Epidermal melanocyte (primary cell): ENCODE data around the gene TMEM120B.

Source experiments
- DNase-seq: peaks from one replicate; pipeline ENCODE4 v3.0.0; 2011; ENCODE audit warnings: low spot score; ENCODE audit not compliant: insufficient read length

The TMEM120B gene

GRCh38 chr12:121815263-121815662 is 102.7 kb downstream of the TMEM120B start:
- DNase-seq = no peak

GRCh38 chr12:121816925-121817647 is 104.5 kb downstream of the TMEM120B start:
- no peak for DNase-seq

- DNase-seq = no peak
Measured at GRCh38 chr12:121817648-121818043, 105.1 kb downstream of the TMEM120B start.

GRCh38 chr12:121819212-121819949 is 106.8 kb downstream of the TMEM120B start:
- no peak for DNase-seq

GRCh38 chr12:121820056-121820455 is 107.5 kb downstream of the TMEM120B start:
- no peak for DNase-seq

- no peak for DNase-seq
Measured at GRCh38 chr12:121822393-121823100, 110.0 kb downstream of the TMEM120B start.

GRCh38 chr12:121823101-121823726 is 110.7 kb downstream of the TMEM120B start:
- no peak for DNase-seq

GRCh38 chr12:121823727-121824115 is 111.2 kb downstream of the TMEM120B start:
- no peak for DNase-seq

- DNase-seq = no peak
Measured at GRCh38 chr12:121825041-121825523, 112.5 kb downstream of the TMEM120B start.

GRCh38 chr12:121826318-121827150 is 114.0 kb downstream of the TMEM120B start:
- no peak for DNase-seq

GRCh38 chr12:121827351-121828099 is 115.0 kb downstream of the TMEM120B start:
- DNase-seq = no peak

- DNase-seq = no peak
Measured at GRCh38 chr12:121828306-121828705, 115.8 kb downstream of the TMEM120B start.

GRCh38 chr12:121828826-121829225 is 116.3 kb downstream of the TMEM120B start:
- no peak for DNase-seq

- no peak for DNase-seq
Measured at GRCh38 chr12:121829250-121829918, 116.8 kb downstream of the TMEM120B start.

GRCh38 chr12:121830134-121830533 is 117.6 kb downstream of the TMEM120B start:
- DNase-seq = no peak

- DNase-seq = no peak
Measured at GRCh38 chr12:121830588-121831265, 118.2 kb downstream of the TMEM120B start.
